ENCODE measurements around the gene ERCC2. TPM values are rescaled to one million over a fixed set of nuclear protein-coding genes. Genes with fewer than 3 reads are reported as not detected.
"Not testable (repeated sequence)": the region's sequence is repeated elsewhere in the genome, so short reads cannot be mapped to it uniquely, and the experiment has no call there.

ERCC2 gene
- total RNA-seq, 3 donors from 2014 or later: 6.4 to 11.5 (median 9.5) TPM

DNA sequence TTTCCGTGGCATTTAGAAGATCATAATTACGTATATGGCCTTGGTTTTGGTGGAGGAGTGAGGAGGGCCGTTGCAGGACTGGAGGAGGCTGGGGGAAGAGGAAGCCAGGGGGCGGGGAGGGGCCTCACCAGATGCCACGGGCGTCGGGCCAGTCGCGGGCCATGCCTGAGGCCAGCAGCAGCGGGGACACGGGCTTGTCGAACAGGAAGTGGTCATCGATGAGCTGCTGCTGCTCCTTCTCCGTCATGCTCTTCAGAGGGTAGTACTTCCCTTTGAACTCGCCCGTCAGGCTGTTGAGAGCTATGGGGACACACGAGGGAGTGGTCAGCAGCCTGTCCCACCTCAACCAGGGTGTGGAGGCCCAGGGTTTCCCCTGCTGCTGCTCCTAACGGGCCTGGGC, 58.8 kb downstream of the ERCC2 start:
- intact Hi-C loops (cut with DNase I; ENCODE audit: low total_unique reads): loop anchor here (2.0 kb wide), 1 partner anchor 57 kb away; no protein-coding TSS in a partner anchor
- Histone ChIP-seq H3K27ac (no peak overlapping the region), H3K36me3 (no peaks in the 10 kb centered on the region), H3K4me3 (no peak overlapping the region), H3K27me3 (peaks cover 0 to 4% of the 10 kb centered on the region in 2 donors), H3K4me1 (no peaks in the 10 kb centered on the region), H3K9me3 (no peaks in the 10 kb centered on the region)
- no peak for DNase-seq (ENCODE audit: low spot score in 2 of 2)
- no peak for TF ChIP-seq POLR2A (IDR thresholded peaks at IDR 0.05)
- TF ChIP-seq CTCF (IDR thresholded peaks at IDR 0.05): no peak
- TF ChIP-seq POLR2AphosphoS5 (IDR thresholded peaks at IDR 0.05): no peak

GRCh38 chr19:45309322-45309721, 61.1 kb downstream of the ERCC2 start:
- H3K27me3 ChIP-seq; H3K4me1 ChIP-seq; H3K4me3 ChIP-seq; H3K9me3 ChIP-seq; DNase-seq (ENCODE audit: low spot score in 2 of 2); H3K27ac ChIP-seq; H3K36me3 ChIP-seq; intact Hi-C loops (cut with DNase I; ENCODE audit: low total_unique reads): not testable (repeated sequence)

DNA sequence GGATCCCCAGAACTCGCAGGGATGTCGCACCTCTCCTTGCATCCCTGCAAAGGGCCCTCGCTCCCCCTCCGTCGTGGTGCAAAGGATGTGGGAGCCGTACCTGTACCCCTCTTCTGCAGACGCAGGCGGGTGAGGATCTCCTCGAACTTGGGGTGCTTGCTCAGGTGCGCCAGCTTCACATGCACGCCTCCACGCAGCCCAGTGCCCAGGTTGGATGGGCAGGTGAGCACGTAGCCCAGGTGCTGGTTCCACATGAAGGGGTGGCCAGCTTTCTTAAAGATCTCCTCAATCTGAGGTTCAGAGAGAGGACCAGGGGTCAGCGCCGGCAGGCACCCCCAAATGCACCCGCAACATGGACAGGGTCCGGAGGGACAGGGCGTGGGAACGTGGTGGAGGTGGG, 63.0 kb downstream of the ERCC2 start:
- TF ChIP-seq POLR2A (IDR thresholded peaks at IDR 0.05) (no peak), POLR2AphosphoS5 (IDR thresholded peaks at IDR 0.05) (no peak), CTCF (IDR thresholded peaks at IDR 0.05) (no peak)
- DNase-seq (ENCODE audit: low spot score in 2 of 2): no peak
- Histone ChIP-seq H3K27me3 (no peaks in the 10 kb centered on the region), H3K4me3 (no peak overlapping the region), H3K36me3 (no peaks in the 10 kb centered on the region), H3K9me3 (no peaks in the 10 kb centered on the region), H3K27ac (no peak overlapping the region), H3K4me1 (no peaks in the 10 kb centered on the region)
- intact Hi-C loops (cut with DNase I; ENCODE audit: low total_unique reads): no loop called here

GRCh38 chr19:45306518-45307027, 63.8 kb downstream of the ERCC2 start:
- H3K9me3 ChIP-seq: no peaks in the 10 kb centered on the region
- H3K27me3 ChIP-seq: no peaks in the 10 kb centered on the region
- H3K27ac ChIP-seq: no peak overlapping the region
- intact Hi-C loops (cut with DNase I; ENCODE audit: low total_unique reads): no loop called here
- H3K4me1 ChIP-seq: no peaks in the 10 kb centered on the region
- H3K36me3 ChIP-seq: no peaks in the 10 kb centered on the region
- TF ChIP-seq POLR2A (IDR thresholded peaks at IDR 0.05) (no peak), POLR2AphosphoS5 (IDR thresholded peaks at IDR 0.05) (no peak), CTCF (IDR thresholded peaks at IDR 0.05) (no peak)
- DNase-seq (ENCODE audit: low spot score in 2 of 2): no peak
- no peak overlapping the region for H3K4me3 ChIP-seq

GRCh38 chr19:45306040-45306439, 64.3 kb downstream of the ERCC2 start:
- no peaks in the 10 kb centered on the region for H3K27me3 ChIP-seq
- no peaks in the 10 kb centered on the region for H3K9me3 ChIP-seq
- DNase-seq (ENCODE audit: low spot score in 2 of 2): no peak
- intact Hi-C loops (cut with DNase I; ENCODE audit: low total_unique reads): no loop called here
- TF ChIP-seq POLR2AphosphoS5 (IDR thresholded peaks at IDR 0.05): no peak
- no peak for TF ChIP-seq CTCF (IDR thresholded peaks at IDR 0.05)
- TF ChIP-seq POLR2A (IDR thresholded peaks at IDR 0.05): no peak
- H3K4me1 ChIP-seq: no peaks in the 10 kb centered on the region
- no peak overlapping the region for H3K4me3 ChIP-seq
- no peaks in the 10 kb centered on the region for H3K36me3 ChIP-seq
- no peak overlapping the region for H3K27ac ChIP-seq

GRCh38 chr19:45305421-45305820, 65.0 kb downstream of the ERCC2 start:
- Histone ChIP-seq H3K27ac (no peak overlapping the region), H3K27me3 (no peaks in the 10 kb centered on the region), H3K9me3 (no peaks in the 10 kb centered on the region), H3K4me3 (no peak overlapping the region), H3K4me1 (no peaks in the 10 kb centered on the region), H3K36me3 (no peaks in the 10 kb centered on the region)
- DNase-seq (ENCODE audit: low spot score in 2 of 2): no peak
- no peak for TF ChIP-seq POLR2A (IDR thresholded peaks at IDR 0.05)
- TF ChIP-seq POLR2AphosphoS5 (IDR thresholded peaks at IDR 0.05): no peak
- TF ChIP-seq CTCF (IDR thresholded peaks at IDR 0.05): no peak
- intact Hi-C loops (cut with DNase I; ENCODE audit: low total_unique reads): no loop called here
